Choroid plexus epithelial cell (primary cell): ENCODE measurements around the gene HCN2.

ENCODE experiments used
- DNase-seq: peaks from one replicate; pipeline ENCODE4 v3.0.0-alpha.2; 2010; ENCODE audit warnings: low read depth
- H3K4me3 ChIP-seq: 2 replicates; pipeline ENCODE4 v1.5.1; 2011; ENCODE audit warnings: low read depth, mild to moderate bottlenecking, control low read depth, low read length, moderate library complexity
- CTCF ChIP-seq: conservative IDR thresholded peaks from 2 replicates; pipeline ENCODE4 v1.5.1; 2011; ENCODE audit warnings: low read depth, mild to moderate bottlenecking, control low read depth, inconsistent platforms, low read length, moderate library complexity

HCN2 gene

DNA sequence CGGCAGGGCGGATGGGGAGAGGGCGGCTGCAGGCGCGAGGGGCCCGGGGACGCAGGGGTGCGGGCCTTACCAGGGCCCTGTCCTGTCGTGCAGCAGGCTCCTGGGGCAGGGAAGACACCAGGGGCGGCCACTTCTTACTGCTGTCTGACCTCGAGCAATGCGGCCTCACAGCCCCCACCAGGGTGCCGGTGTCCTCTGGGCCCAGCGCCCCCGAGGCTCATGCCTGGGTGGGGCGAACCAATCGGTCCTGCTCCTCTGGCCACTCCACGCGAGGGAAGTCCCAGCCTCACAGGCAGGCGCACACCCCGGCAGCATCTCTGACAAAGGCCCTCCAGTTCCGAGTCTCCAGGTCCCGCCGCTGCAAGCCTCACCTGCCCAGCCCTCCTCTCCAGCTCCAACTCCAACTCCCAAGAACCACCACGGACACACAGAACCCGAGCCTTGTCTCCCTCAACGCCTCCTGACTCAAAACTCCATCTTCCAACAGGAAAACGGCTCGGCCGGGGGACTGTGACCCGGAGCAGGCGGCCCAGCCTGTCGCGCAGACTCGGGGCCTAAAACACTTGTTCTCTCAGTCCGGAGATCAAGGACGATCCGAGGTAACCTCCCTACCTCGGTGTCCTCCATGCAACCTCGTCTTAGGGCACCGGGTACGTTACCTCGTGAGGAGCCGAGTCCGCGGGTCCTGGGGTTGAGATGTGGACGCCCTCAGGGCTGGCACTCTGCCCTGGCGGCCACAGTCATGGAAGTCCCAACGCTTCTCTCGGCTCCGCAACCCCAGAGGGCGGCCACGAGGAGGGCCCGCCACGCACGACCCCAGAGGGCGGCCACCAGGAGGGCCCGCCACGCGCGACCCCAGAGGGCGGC lies 56.5 kb downstream of the HCN2 start:
- no peak for DNase-seq
- no peak overlapping the region for H3K4me3 ChIP-seq
- no peak for TF ChIP-seq CTCF

DNA sequence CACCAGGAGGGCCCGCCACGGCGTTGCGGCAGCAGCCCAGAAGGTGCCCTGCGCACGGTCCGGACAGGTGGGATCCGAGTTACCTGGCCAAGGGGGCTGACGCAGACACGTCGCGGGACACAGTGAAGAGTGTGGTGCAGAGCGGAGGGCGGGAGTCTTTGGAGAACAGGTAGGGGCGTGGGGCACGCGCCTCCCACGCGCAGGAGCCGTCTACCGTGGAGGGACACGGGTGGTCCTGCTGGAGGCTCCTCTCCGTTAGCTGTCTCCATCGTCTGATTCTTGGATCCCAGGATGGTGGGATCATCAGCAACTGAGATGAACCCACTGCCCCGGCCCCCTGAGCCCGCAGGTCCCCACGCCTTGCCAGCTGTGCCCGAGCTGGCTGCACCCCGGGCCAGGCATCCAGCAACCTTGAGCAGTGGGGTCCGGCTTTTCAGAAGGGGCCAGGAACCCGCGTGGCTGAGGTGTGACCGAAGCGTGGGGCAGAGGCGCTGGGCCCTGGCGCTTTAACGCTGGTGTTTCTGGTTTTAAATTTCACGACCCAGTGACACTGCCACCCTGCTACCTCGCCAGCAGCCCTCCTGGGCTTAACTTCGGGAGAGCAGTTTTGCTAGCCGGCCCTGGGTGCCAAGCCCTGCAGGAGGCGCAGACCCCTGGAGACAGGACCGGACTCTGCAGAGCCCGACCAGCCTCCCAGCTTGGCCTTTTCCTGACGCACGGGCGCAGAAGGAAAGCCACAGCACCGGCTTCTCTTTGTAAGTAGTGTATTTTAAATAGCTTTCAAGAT lies 57.3 kb downstream of the HCN2 start:
- no peak for TF ChIP-seq CTCF
- no peak overlapping the region for H3K4me3 ChIP-seq
- DNase-seq, result no peak

DNA sequence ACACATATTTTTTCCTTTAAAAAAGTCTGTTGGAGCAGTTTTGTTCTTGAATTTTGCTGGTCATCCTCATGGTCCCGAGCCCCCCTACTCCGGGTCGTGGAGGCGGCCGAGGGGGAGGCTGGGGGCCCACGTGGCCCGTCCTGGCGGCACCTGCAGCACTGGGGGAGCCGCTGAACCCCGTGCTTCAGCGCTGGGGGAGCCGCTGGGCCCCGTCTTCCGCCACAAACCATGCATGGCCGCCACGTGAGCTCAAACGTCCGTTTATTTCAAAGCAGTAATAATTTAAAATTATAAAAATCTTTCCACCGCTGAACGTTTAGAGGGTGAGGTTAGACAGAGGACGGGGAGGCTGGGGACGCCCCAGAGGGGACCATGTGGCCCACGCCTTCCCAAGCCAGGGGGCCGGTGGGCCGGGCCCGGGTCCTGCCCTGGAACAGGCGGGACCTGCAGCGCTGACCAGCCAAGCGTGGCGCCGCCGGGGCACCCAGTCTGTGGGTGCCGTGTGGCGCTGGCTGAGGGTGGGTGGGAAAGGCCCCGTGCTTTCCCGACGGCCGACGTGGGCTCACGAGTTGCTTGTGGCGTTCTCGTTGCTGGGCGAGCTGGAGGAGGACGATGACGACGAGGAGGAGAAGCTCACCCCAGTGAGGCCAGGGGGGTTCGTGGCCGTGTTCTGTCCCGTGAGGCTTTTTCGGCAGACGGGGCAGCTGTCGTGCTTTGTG lies 58.0 kb downstream of the HCN2 start:
- H3K4me3 ChIP-seq, result no peak overlapping the region
- no peak for DNase-seq
- TF ChIP-seq CTCF, result no peak

DNA sequence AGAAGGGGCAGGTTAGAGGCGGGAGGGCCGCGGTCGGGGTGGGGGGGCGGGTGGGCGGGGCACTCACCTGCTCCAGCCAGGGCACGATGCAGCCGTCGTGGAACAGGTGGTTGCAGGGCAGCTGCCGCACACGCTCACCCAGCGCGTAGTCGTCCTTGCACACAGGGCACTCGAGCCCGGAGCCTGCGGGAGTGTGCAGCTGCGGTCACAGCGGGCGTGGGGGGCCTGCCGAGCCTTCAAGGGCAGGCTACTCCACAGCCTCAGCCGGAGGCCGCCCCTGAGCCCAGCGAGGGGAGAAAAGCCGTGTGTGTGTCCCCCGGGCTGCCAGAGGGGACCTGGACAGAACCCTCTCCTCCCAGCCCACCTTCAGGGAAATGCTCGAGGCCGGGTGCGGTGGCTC lies 58.6 kb downstream of the HCN2 start:
- no peak overlapping the region for H3K4me3 ChIP-seq
- TF ChIP-seq CTCF, result no peak
- no peak for DNase-seq

- H3K4me3 ChIP-seq, result no peak overlapping the region
- DNase-seq, result no peak
- TF ChIP-seq CTCF, result no peak
Observed at GRCh38 chr19:648904-649801, 59.5 kb downstream of the HCN2 start.

DNA sequence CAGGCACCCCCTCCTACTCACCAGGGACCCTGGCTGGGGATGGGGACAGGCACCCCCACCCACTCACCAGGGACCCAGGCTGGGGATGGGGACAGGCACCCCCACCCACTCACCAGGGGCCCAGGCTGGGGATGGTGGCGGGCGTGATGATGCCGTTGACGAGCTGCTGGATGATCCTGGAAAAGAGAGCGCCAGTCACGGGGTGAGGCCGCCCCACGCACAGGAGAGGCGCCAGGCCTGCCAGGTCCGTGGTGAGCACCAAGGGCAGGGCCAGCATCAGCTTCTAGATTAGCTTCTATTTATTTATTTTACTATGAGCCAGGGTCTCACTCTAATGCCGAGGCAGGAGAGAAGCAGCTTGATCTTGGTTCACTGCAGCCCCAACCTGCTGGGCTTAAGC lies 60.4 kb downstream of the HCN2 start:
- no peak overlapping the region for H3K4me3 ChIP-seq
- no peak for TF ChIP-seq CTCF
- DNase-seq, result no peak
